OCI-M2 (cell line): ENCODE data around the gene MYMK.

Experiments used
- DNase-seq: peaks from one replicate; lab custom pipeline; 2025; ENCODE audit not compliant: unreplicated experiment; lab: John Stamatoyannopoulos, UW

The MYMK gene

GRCh38 chr9:133536080-133536479, 11.3 kb upstream of the MYMK start:
- DNase-seq, result no peak

GRCh38 chr9:133535306-133535877, 10.6 kb upstream of the MYMK start:
- no peak for DNase-seq

DNA sequence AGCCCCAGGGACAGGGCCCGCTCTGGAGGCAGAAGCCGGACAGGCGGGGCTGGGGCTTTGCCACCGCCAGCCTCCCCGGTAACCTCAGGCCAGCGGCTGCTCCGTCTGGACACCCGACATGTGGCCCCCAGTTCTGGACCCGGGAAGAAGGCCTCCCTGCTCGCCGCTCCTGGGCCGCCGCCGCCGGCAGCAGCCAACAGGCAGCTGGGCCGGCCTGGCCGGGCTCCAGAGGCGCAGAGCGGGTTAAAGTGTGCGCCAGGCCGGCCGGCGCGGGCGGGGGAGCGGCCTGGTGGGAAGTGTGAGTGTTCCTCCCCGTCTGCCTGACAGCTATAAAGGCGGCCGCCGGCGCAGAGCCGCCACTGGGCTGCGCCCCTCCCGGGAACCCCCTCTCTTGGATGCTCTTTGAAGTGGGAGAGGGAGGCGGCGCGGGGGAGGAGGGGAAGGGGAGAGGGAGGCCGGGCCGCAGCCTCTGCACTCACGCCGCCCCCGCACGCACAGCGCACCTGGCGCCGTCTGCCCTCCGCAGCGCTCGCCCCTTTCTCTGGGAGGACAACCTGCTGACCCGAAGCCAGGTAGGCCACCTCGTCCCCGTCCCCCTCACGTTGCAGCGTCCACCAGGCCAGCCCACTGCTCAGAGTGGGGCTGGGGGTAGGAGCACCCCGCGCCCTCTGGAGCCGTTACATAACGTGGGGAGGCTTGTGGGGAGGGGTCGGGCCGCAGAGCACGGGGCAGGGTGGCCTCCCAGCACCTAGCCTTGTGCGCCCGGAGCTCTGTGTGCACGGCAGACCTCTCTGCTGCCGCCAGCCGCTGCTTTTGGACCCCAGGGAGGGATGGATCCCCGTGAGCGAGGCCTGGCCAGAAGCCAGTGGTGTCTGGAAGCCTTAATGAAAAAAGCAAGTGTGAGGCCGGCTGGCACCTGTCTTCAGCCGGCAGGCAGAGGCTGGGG, 9.9 kb upstream of the MYMK start, which contains the start of gene ADAMTSL2:
ADAMTSL2 (plus strand) TSS at position 359 of the 946 bp plus-strand sequence. CDS start 2,009 bp downstream, outside the sequence.
- DNase-seq, result no peak

DNA sequence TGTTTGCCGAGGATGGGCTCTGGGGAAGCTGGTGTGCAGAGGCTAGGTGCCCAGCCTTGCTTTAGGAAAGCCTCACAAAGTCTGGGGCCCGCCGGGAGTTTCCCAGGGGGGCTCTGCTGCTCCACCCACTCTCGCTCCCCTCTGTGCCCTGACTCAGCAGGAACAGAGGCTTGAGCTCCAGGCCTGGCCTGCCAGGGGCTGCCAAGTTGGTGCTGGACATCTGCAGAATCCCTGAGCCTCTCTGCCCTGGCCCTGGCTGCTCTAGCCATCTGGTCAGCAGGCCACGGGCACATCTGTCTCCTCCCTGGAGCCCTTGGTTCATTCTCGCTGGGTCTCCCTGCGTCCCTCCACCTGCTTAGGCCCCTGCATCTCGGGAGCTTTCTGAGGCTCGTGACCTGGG, 9.1 kb upstream of the MYMK start:
- no peak for DNase-seq

DNA sequence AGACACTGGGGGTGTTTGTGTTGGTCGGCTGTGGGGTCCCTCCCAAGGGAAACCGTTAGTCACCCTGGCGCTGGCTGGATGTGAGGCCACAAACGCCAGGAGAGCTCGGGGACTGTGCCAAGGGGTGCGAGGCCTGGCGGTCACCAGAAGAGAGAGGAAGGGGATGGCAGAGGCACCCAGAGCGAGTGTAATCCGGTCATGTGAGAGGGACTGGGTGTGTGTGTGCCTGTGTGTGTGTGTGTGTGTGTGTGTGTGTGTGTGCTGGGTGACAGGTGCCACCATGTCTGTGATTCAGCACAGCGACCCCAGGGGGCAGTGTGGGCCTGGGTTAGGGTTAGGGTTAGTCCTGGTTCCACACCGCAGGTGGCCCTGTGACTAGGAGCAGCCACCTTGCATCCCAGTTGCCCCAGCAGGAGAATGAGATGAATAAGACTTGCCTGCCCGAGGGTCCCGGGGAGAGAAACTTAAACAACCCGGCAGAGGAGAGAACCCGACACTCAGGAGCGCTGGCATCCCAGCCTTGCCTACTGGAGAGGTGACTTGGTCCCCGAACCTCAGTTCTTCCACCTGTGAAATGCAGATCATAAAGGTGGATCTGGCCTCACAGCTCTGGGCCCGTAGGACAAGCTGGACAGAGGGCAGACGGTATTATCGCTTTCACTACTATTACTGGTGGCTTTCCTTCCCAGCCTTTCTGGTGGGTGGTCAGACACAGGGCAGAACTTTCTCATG, 8.3 kb upstream of the MYMK start:
- DNase-seq, result no peak

GRCh38 chr9:133531293-133531692, 6.5 kb upstream of the MYMK start:
- DNase-seq, result no peak

- DNase-seq, result no peak
These were observed 5.1 kb upstream of the MYMK start for GRCh38 chr9:133529874-133530273.

- no peak for DNase-seq
These were observed 4.7 kb upstream of the MYMK start for GRCh38 chr9:133529457-133529856.

- no peak for DNase-seq
These were observed 4.1 kb upstream of the MYMK start for GRCh38 chr9:133528876-133529241.

- no peak for DNase-seq
These were observed 3.5 kb upstream of the MYMK start for GRCh38 chr9:133528001-133528875.

- no peak for DNase-seq
These were observed 2.7 kb upstream of the MYMK start for GRCh38 chr9:133527444-133527920.

DNA sequence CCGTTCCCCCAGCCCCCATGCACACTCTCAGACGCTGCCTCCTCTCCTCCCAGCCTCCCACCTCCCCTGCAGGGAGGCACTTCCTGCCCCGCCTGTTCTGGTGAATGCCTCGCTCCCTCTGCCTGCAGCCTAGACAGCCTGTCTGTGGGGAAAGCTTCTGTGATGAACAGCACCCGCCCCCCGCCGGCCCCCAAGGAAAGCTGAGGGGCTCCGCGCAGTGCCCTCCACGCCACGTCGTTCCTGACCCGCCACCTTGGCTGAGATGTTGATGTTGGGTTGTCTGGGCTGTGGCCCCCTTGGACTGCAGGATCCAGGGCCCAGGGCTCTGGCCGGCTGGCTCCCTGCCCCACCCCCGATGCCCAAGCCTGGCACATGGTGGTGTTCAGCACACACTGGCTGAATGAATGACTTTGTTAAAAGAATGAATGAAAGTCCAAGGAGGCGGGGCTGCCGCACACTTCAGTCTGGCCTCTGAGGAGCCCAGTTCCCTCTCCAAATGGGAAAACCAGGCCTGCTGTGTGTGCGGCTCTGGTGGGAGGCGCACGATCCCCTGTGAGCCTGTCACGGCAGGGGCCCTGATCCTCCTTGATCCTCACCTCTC, 2.1 kb upstream of the MYMK start:
- no peak for DNase-seq

DNA sequence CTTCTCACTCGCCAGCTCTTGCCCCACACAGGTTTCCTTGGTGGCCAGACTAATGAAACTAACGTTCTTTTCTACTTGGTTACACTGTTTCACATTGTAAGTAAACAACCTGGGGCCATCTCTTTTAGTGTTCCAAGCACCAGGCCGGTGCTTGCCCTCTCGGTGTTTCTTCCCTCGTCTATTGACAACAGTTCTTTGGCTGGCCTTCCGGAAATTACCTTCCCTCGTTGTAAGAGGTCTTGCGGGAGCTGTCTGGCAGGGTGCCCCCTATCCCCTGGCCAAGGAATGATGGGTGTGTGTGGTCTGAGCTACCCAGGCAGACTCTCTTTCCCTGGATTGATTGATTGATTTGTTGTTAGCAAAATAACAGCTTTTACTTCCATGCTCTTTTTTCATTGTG, 918 bp upstream of the MYMK start:
- no peak for DNase-seq

DNA sequence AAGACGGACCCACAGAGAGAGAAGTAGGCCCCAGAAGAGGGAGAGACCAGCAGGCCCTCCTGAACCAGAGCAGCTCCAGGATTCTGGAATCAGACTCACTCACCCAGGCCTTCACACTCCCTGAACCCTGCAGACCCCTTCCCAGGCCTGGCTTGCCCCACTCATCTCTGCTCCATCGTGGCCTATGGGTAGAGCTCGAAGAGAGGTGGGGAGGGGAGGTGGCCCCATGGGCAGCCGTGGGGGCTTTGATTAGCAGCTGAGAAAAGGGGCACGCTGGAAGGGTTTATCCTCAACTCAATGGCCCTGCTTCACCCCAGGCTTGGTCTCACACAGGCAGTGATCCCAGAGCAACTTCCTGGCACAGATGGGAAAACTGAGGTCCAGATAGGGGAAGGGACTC, 613 bp downstream of the MYMK start:
- no peak for DNase-seq

- no peak for DNase-seq
These were observed 1.7 kb downstream of the MYMK start for GRCh38 chr9:133523106-133523505.

DNA sequence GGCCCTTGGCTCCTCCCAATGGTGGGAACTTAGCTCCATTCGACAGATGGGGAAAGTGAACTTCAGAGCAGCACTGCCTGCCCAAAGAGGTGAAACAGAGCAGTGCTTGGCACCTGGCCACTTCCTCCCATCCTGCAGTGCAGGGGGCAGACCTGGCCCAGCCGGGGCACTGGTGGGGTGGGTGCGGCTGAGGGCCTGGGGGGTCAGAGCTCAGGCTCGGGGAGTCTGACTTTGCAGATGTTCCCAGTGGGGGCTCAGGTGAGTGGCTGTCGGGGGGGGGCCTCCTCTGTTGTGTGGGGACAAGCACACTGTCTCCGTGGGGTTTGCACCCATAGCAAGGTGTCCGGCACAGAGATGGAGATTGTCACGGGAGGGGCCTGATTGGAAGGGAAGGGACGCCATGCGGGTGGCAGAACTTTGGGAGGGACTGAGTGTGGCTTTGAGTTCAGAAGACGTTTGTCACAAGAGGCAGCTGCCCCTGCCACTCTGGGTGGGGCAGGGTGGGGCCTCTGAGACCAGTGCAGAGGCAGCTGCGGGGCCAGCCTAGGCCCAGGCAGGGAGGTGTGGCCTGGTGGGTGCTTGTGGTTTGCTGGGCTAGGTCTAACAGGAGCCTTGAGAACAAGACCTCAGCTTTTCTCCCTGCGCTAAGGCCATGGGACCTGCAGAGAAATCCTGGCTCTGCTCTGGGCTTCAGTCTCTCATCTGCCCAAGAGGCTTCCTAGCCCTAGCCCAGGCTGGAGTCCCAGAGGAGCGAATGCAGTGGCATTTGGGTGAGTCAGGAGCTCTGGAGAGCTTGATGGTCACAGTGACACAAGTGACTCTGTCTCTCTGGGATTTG, 2.5 kb downstream of the MYMK start:
- DNase-seq, result no peak

- no peak for DNase-seq
These were observed 3.4 kb downstream of the MYMK start for GRCh38 chr9:133521122-133522072.

GRCh38 chr9:133520121-133520835, 4.5 kb downstream of the MYMK start:
- no peak for DNase-seq
